Erythroblast (primary cell): Measurements from ENCODE around the gene BLNK.

Source experiments
- GATA1 ChIP-seq: IDR thresholded peaks from 2 replicates; pipeline ENCODE4 v1.6.1; 2011; ENCODE audit warnings: low read depth, mild to moderate bottlenecking, control low read depth, low read length, moderate library complexity
- POLR2A ChIP-seq: IDR thresholded peaks from 2 replicates; pipeline ENCODE4 v1.6.1; 2011; ENCODE audit warnings: mild to moderate bottlenecking, low read length

GRCh38 chr10:96250349-96250748 lies 21.0 kb downstream of the BLNK start:
- TF ChIP-seq POLR2A: no peak
- no peak for TF ChIP-seq GATA1
